ENCODE data around the gene LIPH. TPM values are rescaled to one million over a fixed set of nuclear protein-coding genes. Genes with fewer than 3 reads are reported as not detected.
"Not testable (repeated sequence)": the region's sequence is repeated elsewhere in the genome, so short reads cannot be mapped to it uniquely, and the experiment has no call there.

The LIPH gene
- total RNA-seq, 2 donors from 2014 or later = 0.41 to 0.47 TPM

GRCh38 chr3:185572183-185572582 lies 19.8 kb upstream of the LIPH start:
- Histone ChIP-seq H3K27me3 (no peaks in the 10 kb centered on the region), H3K27ac (no peak overlapping the region), H3K4me3 (no peak overlapping the region), H3K36me3 (no peaks in the 10 kb centered on the region), H3K9me3 (peaks cover 0 to 13% of the 10 kb centered on the region in 2 donors), H3K4me1 (no peaks in the 10 kb centered on the region)
- no peak for TF ChIP-seq CTCF (IDR thresholded peaks at IDR 0.05)
- DNase-seq (ENCODE audit: low spot score) = no peak

- DNase-seq (ENCODE audit: low spot score) = peak; percentile 43
- Histone ChIP-seq H3K27me3 (no peaks in the 10 kb centered on the region), H3K9me3 (no peaks in the 10 kb centered on the region), H3K36me3 (no peaks in the 10 kb centered on the region), H3K27ac (no peak overlapping the region), H3K4me3 (no peak overlapping the region), H3K4me1 (no peaks in the 10 kb centered on the region)
- no peak for TF ChIP-seq CTCF (IDR thresholded peaks at IDR 0.05)
Observed at GRCh38 chr3:185561958-185562357, 9.6 kb upstream of the LIPH start.

- TF ChIP-seq CTCF (IDR thresholded peaks at IDR 0.05) = no peak
- DNase-seq (ENCODE audit: low spot score) = no peak
Observed at GRCh38 chr3:185561374-185561943, 9.1 kb upstream of the LIPH start.

GRCh38 chr3:185560676-185561075 lies 8.3 kb upstream of the LIPH start:
- Histone ChIP-seq H3K36me3 (no peaks in the 10 kb centered on the region), H3K4me3 (no peak overlapping the region), H3K27ac (no peak overlapping the region), H3K27me3 (no peaks in the 10 kb centered on the region), H3K9me3 (no peaks in the 10 kb centered on the region), H3K4me1 (no peaks in the 10 kb centered on the region)
- DNase-seq (ENCODE audit: low spot score) = no peak
- TF ChIP-seq CTCF (IDR thresholded peaks at IDR 0.05) = no peak

More at GRCh38 chr3:185561374-185561943, 9.1 kb upstream of the LIPH start:
- no peaks in the 10 kb centered on the region for H3K4me1 ChIP-seq
- H3K27ac ChIP-seq = no peak overlapping the region
- H3K4me3 ChIP-seq = no peak overlapping the region
- H3K27me3 ChIP-seq = no peaks in the 10 kb centered on the region
- no peaks in the 10 kb centered on the region for H3K36me3 ChIP-seq
- no peaks in the 10 kb centered on the region for H3K9me3 ChIP-seq

- Histone ChIP-seq H3K27me3 (no peaks in the 10 kb centered on the region), H3K4me1 (no peaks in the 10 kb centered on the region), H3K9me3 (no peaks in the 10 kb centered on the region), H3K36me3 (no peaks in the 10 kb centered on the region), H3K4me3 (no peak overlapping the region), H3K27ac (no peak overlapping the region)
- TF ChIP-seq CTCF (IDR thresholded peaks at IDR 0.05) = no peak
- peak; percentile 51 for DNase-seq (ENCODE audit: low spot score)
Observed at GRCh38 chr3:185559706-185560090, 7.3 kb upstream of the LIPH start.

- DNase-seq (ENCODE audit: low spot score) = no peak
- no peak for TF ChIP-seq CTCF (IDR thresholded peaks at IDR 0.05)
- no peaks in the 10 kb centered on the region for H3K4me1 ChIP-seq
- no peak overlapping the region for H3K27ac ChIP-seq
- H3K9me3 ChIP-seq = no peaks in the 10 kb centered on the region
- H3K36me3 ChIP-seq = no peaks in the 10 kb centered on the region
- no peak overlapping the region for H3K4me3 ChIP-seq
- H3K27me3 ChIP-seq = no peaks in the 10 kb centered on the region
Observed at GRCh38 chr3:185558395-185558794, 6.0 kb upstream of the LIPH start.

GRCh38 chr3:185556640-185557039 lies 4.3 kb upstream of the LIPH start:
- not testable (repeated sequence) for H3K4me3 ChIP-seq; DNase-seq (ENCODE audit: low spot score); H3K36me3 ChIP-seq; H3K4me1 ChIP-seq; H3K9me3 ChIP-seq; H3K27me3 ChIP-seq; H3K27ac ChIP-seq

All from right atrium auricular region (tissue), 2 donors.